LNCAP (cell line): ENCODE data around the gene RAB17.

ENCODE experiments used
- TF ChIP-seq, protein P1 (sequence below): fragments of 450-650 bp; IDR thresholded peaks from 2 replicates; pipeline ENCODE4 v1.5.1; 2017; ENCODE audit warnings: mild to moderate bottlenecking

Gene RAB17

GRCh38 chr2:237604960-237605359, 14.4 kb upstream of the RAB17 start:
- TF ChIP-seq, protein P1, sequence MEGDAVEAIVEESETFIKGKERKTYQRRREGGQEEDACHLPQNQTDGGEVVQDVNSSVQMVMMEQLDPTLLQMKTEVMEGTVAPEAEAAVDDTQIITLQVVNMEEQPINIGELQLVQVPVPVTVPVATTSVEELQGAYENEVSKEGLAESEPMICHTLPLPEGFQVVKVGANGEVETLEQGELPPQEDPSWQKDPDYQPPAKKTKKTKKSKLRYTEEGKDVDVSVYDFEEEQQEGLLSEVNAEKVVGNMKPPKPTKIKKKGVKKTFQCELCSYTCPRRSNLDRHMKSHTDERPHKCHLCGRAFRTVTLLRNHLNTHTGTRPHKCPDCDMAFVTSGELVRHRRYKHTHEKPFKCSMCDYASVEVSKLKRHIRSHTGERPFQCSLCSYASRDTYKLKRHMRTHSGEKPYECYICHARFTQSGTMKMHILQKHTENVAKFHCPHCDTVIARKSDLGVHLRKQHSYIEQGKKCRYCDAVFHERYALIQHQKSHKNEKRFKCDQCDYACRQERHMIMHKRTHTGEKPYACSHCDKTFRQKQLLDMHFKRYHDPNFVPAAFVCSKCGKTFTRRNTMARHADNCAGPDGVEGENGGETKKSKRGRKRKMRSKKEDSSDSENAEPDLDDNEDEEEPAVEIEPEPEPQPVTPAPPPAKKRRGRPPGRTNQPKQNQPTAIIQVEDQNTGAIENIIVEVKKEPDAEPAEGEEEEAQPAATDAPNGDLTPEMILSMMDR = peak; percentile 28

DNA sequence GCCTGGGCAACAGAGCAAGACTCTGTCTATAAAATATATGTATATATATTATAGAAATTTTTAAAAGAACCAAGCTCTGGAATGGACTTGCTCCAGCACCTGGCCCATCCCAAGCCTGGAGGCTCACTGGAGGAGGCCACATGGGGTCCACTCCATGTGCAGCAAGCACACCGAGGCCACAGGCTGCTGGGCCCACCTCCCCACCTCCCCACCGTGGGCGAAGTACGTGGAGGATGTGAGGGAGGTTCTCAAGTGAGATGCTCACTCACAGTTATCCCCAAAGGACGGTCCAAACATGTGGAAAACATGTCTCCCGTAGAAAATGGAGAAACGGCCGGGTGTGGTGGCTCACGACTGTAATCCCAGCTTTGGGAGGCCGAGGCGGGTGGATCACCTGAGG, 13.9 kb upstream of the RAB17 start:
- TF ChIP-seq, protein P1 = no peak

GRCh38 chr2:237603718-237604362, 13.3 kb upstream of the RAB17 start:
- TF ChIP-seq, protein P1 = no peak

GRCh38 chr2:237603049-237603717, 12.6 kb upstream of the RAB17 start:
- TF ChIP-seq, protein P1 = no peak

GRCh38 chr2:237602409-237602808, 11.9 kb upstream of the RAB17 start:
- TF ChIP-seq, protein P1 = no peak

DNA sequence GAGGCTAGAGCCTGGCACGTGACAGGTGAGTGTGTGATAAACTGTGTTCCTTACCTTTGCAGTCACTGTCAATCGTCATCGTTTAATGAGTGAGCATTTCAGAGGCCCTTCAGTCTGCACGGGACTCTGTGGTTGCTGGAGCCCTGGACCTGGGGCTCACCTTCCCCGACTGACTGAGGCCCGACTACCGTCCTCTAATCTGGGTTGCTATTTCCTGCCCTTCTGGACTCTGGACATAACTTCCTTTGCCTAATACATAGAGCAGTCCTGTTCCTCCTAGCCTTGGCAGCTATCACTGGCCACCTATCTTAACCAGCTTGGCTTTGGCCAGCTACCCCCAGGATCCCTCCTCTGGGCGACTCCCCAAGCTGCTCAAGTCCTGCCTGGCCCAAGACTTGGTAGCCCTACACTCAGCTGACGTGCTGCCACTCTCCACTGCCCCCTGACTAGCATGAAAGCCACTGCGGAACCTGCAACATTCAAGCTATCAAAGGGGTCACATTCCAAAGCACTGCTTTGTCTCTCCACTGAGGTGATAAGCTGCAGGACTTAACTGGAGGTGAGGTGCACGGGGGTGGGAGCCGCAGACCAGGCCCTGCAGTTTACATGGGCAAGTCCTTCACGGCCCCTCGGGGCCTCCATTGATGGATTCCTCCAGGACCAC, 11.1 kb upstream of the RAB17 start:
- TF ChIP-seq, protein P1 = no peak

GRCh38 chr2:237600205-237600846, 9.8 kb upstream of the RAB17 start:
- TF ChIP-seq, protein P1 = no peak
